Chondrocyte (in vitro differentiated cells): ENCODE measurements around the gene CMIP. TPM values are rescaled to one million over a fixed set of nuclear protein-coding genes. Genes with fewer than 3 reads are reported as not detected.

Experiments
- DNase-seq: peaks from one replicate; pipeline ENCODE4 v3.0.0; 2021; ENCODE audit warnings: mixed read lengths, low spot score
- H3K27ac Mint-ChIP-seq: one replicate; pipeline ENCODE4 v1.8.0; 2021; ENCODE audit warnings: mild to moderate bottlenecking, moderate library complexity, mixed read lengths; ENCODE audit not compliant: unreplicated experiment
- H3K27me3 Mint-ChIP-seq: 2 replicates; pipeline ENCODE4 v1.8.0; 2021; ENCODE audit warnings: low read depth, mixed read lengths
- H3K36me3 Mint-ChIP-seq: 2 replicates; pipeline ENCODE4 v1.8.0; 2021; ENCODE audit warnings: low read depth, mixed read lengths
- H3K4me1 Mint-ChIP-seq: 2 replicates; pipeline ENCODE4 v1.8.0; 2021; ENCODE audit warnings: low read depth, mild to moderate bottlenecking, mixed read lengths
- H3K4me3 Mint-ChIP-seq: one replicate; pipeline ENCODE4 v1.8.0; 2021; ENCODE audit warnings: mild to moderate bottlenecking, moderate library complexity, mixed read lengths; ENCODE audit not compliant: unreplicated experiment
- H3K9me3 Mint-ChIP-seq: 2 replicates; pipeline ENCODE4 v1.8.0; 2021; ENCODE audit warnings: low read depth, mixed read lengths
- total RNA-seq: library from RNA; stranded (reverse); gene quantifications from 3 replicates; pipeline ENCODE4 v1.2.1, GENCODE V29; 2021
- TF ChIP-seq, protein P1 (sequence below): fragments of 200-600 bp; sonication (generic); IDR thresholded peaks from 2 replicates; pipeline ENCODE4 v1.5.0; 2021; ENCODE audit warnings: antibody characterized with exemption, mild to moderate bottlenecking, moderate library complexity

The CMIP gene
- total RNA-seq, 1 donor from 2014 or later, result 62.9 TPM

DNA sequence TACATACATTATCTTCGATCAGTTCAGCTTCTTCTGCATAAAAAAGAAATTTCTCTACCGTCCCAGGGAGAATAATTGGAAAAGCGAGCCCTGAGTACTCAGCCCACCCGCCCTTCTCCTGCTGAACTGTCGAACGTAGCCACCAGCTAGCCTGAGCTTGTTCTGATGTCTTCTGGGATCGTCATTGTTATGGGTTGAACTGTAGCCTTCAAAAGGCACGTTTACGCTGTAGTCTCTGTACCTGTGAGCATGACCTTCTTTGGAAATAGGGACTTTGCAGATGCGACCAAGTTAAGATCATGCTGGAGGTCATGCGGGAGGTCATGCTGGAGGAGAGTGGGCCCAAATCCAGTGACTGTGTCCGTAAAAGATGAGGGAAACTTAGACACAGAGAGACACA is 86.2 kb downstream of the CMIP start:
- peak; percentile 18 for DNase-seq
- Mint-ChIP-seq H3K9me3 (no peaks in the 10 kb centered on the region), H3K27ac (no peak overlapping the region), H3K4me3 (no peak overlapping the region), H3K27me3 (no peaks in the 10 kb centered on the region), H3K36me3 (peaks cover 3% of the 10 kb centered on the region), H3K4me1 (peaks cover 42% of the 10 kb centered on the region)
- TF ChIP-seq, protein P1, sequence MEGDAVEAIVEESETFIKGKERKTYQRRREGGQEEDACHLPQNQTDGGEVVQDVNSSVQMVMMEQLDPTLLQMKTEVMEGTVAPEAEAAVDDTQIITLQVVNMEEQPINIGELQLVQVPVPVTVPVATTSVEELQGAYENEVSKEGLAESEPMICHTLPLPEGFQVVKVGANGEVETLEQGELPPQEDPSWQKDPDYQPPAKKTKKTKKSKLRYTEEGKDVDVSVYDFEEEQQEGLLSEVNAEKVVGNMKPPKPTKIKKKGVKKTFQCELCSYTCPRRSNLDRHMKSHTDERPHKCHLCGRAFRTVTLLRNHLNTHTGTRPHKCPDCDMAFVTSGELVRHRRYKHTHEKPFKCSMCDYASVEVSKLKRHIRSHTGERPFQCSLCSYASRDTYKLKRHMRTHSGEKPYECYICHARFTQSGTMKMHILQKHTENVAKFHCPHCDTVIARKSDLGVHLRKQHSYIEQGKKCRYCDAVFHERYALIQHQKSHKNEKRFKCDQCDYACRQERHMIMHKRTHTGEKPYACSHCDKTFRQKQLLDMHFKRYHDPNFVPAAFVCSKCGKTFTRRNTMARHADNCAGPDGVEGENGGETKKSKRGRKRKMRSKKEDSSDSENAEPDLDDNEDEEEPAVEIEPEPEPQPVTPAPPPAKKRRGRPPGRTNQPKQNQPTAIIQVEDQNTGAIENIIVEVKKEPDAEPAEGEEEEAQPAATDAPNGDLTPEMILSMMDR, result no peak

DNA sequence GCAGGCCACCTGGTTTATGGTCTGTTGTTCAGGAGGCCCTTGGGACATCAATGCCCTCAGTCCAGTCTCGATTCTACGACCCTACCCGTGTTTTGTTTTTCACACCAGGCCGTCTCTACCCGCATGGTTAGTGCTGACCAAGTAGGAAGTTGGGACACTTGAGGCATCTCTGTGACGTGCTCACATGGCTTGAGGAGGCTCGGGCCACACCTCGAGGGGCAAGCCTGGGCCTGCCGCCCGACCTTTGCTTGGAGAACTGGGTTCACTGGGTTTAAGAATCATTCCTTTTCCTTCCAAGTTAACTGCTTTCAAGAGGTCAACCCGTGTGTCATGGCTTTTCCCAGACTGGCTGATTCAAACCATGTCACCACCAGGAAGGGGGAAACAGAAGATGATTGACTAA is 86.8 kb downstream of the CMIP start:
- peaks cover 36% of the 10 kb centered on the region for H3K4me1 Mint-ChIP-seq
- peaks cover 3% of the 10 kb centered on the region for H3K36me3 Mint-ChIP-seq
- TF ChIP-seq, protein P1, result no peak
- H3K27me3 Mint-ChIP-seq, result no peaks in the 10 kb centered on the region
- peak; percentile 56 for DNase-seq
- H3K9me3 Mint-ChIP-seq, result no peaks in the 10 kb centered on the region
- no peak overlapping the region for H3K27ac Mint-ChIP-seq
- H3K4me3 Mint-ChIP-seq, result no peak overlapping the region

DNA sequence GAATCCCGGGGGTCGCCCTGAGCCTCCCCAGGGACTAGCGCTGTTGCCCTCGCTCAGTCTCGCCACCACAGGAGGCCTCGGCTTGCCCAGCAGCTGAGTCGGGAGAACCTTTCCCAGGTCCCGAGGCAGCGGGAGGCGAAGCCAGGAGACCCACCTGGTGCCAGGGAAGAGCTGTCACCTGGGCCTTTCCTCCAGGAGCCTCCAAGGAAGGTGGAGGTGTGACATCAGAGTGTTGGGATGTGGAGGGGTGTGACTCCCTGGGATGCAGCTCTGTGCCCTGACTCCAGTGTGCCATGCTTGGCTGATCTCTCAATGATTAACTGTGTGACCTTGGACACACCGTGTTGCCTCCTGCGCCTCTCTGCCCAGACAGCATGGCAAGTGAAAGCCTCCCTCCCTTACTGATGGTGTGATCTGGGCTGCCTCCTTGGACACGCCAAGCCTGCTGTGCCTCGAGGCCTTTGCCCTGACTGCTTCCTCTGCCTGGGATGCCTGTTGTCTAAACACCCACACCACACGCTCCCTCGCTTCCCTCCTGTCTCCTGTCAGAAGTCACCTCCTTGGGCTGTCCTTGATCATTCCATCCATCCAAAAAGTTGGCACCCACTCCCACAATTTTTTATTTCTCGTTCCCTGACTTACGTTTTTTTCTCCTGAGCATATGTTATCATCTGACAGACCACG is 88.0 kb downstream of the CMIP start:
- Mint-ChIP-seq H3K4me3 (no peak overlapping the region), H3K36me3 (peaks cover 3% of the 10 kb centered on the region), H3K27me3 (no peaks in the 10 kb centered on the region), H3K27ac (no peak overlapping the region), H3K4me1 (peaks cover 29% of the 10 kb centered on the region), H3K9me3 (no peaks in the 10 kb centered on the region)
- peak; percentile 89 for DNase-seq
- TF ChIP-seq, protein P1, result no peak

DNA sequence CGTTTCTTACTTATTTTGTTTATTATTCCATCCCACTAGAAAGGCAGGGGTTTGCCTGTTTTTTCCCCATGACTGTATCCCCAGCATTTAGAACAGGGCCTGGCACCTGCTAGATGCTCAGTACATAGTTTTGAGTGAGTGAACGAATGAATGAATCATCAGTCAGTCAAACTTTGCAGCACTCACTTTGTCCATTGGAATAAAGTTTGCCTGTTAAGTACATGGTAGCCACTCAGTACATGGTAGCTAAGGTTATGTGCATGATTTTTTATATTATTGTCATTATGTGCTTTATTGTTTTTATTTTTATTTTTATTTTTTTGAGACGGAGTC is 88.5 kb downstream of the CMIP start:
- Mint-ChIP-seq H3K4me1 (peaks cover 31% of the 10 kb centered on the region), H3K36me3 (peaks cover 3% of the 10 kb centered on the region), H3K27ac (no peak overlapping the region), H3K9me3 (no peaks in the 10 kb centered on the region), H3K27me3 (no peaks in the 10 kb centered on the region), H3K4me3 (no peak overlapping the region)
- TF ChIP-seq, protein P1, result no peak
- DNase-seq, result no peak

DNA sequence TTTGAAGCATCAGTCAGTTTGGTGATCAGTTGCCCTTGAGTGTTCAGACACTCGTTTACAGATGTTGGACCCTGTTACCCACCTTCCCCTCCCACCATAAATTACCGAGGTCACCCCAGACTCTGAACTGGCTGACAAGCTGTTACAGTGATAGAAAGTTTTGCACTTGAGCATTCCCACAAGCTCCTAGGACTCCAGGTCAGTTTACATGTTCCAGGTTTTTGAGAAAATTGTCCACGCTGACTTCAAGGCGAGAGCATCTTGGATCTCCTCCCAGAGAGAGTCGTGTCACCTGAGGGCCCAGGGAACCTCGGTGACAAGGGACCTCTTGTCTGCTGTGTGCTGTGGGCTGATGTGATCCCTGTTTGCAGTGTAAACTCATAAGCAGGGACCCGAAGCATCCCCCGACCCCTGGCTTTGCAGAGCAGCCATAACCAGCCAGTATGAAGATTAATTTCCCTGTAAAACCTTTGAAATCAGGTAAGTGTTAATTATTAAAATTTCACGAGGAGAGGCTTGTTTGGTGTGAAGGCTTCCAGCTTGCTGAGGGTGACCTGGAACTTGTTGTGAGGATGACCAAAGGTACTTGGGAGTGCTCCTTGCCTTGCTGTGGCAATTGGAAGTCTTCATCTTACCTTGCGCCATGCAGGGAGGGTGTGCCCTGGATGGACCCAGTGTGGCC is 91.2 kb downstream of the CMIP start:
- Mint-ChIP-seq H3K9me3 (no peaks in the 10 kb centered on the region), H3K4me1 (peaks cover 45% of the 10 kb centered on the region), H3K36me3 (peaks cover 1% of the 10 kb centered on the region), H3K27ac (no peak overlapping the region), H3K4me3 (no peak overlapping the region), H3K27me3 (no peaks in the 10 kb centered on the region)
- TF ChIP-seq, protein P1, result no peak
- no peak for DNase-seq
